Measurements from ENCODE around the gene JPH3.

- TF ChIP-seq CTCF (IDR thresholded peaks at IDR 0.05) (no peak), POLR2A (IDR thresholded peaks at IDR 0.05) (no peak)
Measured at GRCh38 chr16:87620201-87620495, 17.8 kb downstream of the JPH3 start.

Measured in sigmoid colon (tissue), 3 donors.